ENCODE data around the gene MT1A. TPM values are rescaled to one million over a fixed set of nuclear protein-coding genes. Genes with fewer than 3 reads are reported as not detected.
A peak's percentile ranks its signal among the peaks of the same experiment; 100 is the strongest.
"Not testable (repeated sequence)": the region's sequence is repeated elsewhere in the genome, so short reads cannot be mapped to it uniquely, and the experiment has no call there.

MT1A gene
- total and polyA plus RNA-seq, 2 of the 8 experiments (the other 6 are each of a cell fraction or from before 2014, with no cell fraction given), result not detected

- not testable (repeated sequence) for FAIRE-seq; H3K79me2 ChIP-seq (ENCODE audit: control insufficient read depth in 1 of 2, insufficient read depth in 2 of 2, low read length in 2 of 2); H3K27ac ChIP-seq (ENCODE audit: low read depth, low read length); H4K5ac ChIP-seq (ENCODE audit: insufficient read length, low read depth, low read length); H2AK5ac ChIP-seq (ENCODE audit: low read depth, low read length); H3K18ac ChIP-seq (ENCODE audit: extremely low read depth, low read length); H3K4me3 ChIP-seq (ENCODE audit: extremely low read depth in 1 of 4, insufficient read depth in 2 of 4, low read depth in 3 of 4, low read length in 4 of 4); H2BK15ac ChIP-seq (ENCODE audit: low read length); H4K91ac ChIP-seq (replicated peaks; ENCODE audit: insufficient read length, low read length); H2BK5ac ChIP-seq (ENCODE audit: low read depth, low read length); DNase-seq (ENCODE audit: low read depth in 1 of 2, low spot score in 2 of 2); H2AFZ ChIP-seq (ENCODE audit: low read length); H3K79me1 ChIP-seq (ENCODE audit: low read depth, low read length); H3K9ac ChIP-seq (replicated peaks in 1 of 4; ENCODE audit: extremely low read depth in 1 of 4, low read depth in 3 of 4, low read length in 3 of 4); H2BK120ac ChIP-seq (replicated peaks; ENCODE audit: low read depth, low read length); H3K23me2 ChIP-seq (ENCODE audit: low read depth, low read length); H3K14ac ChIP-seq (ENCODE audit: insufficient read length); H4K20me1 ChIP-seq (replicated peaks in 1 of 2; ENCODE audit: control insufficient read depth in 1 of 2, insufficient read depth in 2 of 2, low read length in 2 of 2); H3K9me3 ChIP-seq (ENCODE audit: insufficient read depth in 2 of 2, low read depth in 1 of 2, low read length in 1 of 2); H3K4ac ChIP-seq (replicated peaks; ENCODE audit: insufficient read length, low read depth, low read length); H2BK12ac ChIP-seq (ENCODE audit: low read depth, low read length); H4K8ac ChIP-seq (ENCODE audit: extremely low read depth, insufficient read depth, low read length); H3K23ac ChIP-seq (ENCODE audit: insufficient read length); H3K56ac ChIP-seq (replicated peaks; ENCODE audit: insufficient read length, low read depth, low read length); H2BK20ac ChIP-seq (ENCODE audit: low read length); H3K36me3 ChIP-seq (ENCODE audit: control insufficient read depth in 2 of 4, insufficient read depth in 4 of 4, low read length in 3 of 4)
- 46% methylated on average over 4 of the region's 4 CpGs; no CpG with 5 or more reads in 1 of the 2 experiments for WGBS, 2 experiments (ENCODE audit: extremely low coverage in 1 of 2, insufficient coverage in 1 of 2, insufficient read length in 1 of 2, insufficient replicate concordance in 2 of 2, low coverage in 1 of 2, low lambda C conversion rate in 2 of 2, missing lambda C conversion rate in 1 of 2)
- CTCF ChIA-PET (ENCODE audit: partially characterized antibody), result interaction anchor here (1.8 kb wide), 1 partner anchor 21 kb away, joined by 9 read pairs; no protein-coding TSS in a partner anchor
- POLR2A ChIA-PET (ENCODE audit: partially characterized antibody), result interaction anchor here (1.0 to 1.4 kb wide), 2 partner anchors 10 to 12 kb away, joined by 3 to 4 read pairs; partner anchors contain the start of gene MT1M
- Histone ChIP-seq H3K4me1 (replicated peaks in 1 of 4; ENCODE audit: control insufficient read depth in 3 of 4, insufficient read depth in 4 of 4, low read length in 3 of 4) (peaks cover 0 to 31% (median 22%) of the 10 kb centered on the region in 4 experiments; a peak in 6 of 7 replicates), H3K4me2 (ENCODE audit: insufficient read depth in 1 of 2, low read depth in 2 of 2, low read length in 2 of 2) (peak overlapping the region in 1 of 2 experiments; percentile 10; a peak in 1 of 4 replicates), H3K27me3 (replicated peaks in 1 of 4; ENCODE audit: control insufficient read depth in 3 of 4, extremely low read depth in 1 of 4, insufficient read depth in 3 of 4, low read length in 3 of 4) (peaks cover 60 to 89% (median 84%) of the 10 kb centered on the region in 4 experiments)
Observed at GRCh38 chr16:56621665-56622445, 16.6 kb upstream of the MT1A start.

Data from H1 (cell line).